ENCODE data around the gene ACTRT2.
A peak's percentile ranks its signal among the peaks of the same experiment; 100 is the strongest.

ACTRT2 gene

DNA sequence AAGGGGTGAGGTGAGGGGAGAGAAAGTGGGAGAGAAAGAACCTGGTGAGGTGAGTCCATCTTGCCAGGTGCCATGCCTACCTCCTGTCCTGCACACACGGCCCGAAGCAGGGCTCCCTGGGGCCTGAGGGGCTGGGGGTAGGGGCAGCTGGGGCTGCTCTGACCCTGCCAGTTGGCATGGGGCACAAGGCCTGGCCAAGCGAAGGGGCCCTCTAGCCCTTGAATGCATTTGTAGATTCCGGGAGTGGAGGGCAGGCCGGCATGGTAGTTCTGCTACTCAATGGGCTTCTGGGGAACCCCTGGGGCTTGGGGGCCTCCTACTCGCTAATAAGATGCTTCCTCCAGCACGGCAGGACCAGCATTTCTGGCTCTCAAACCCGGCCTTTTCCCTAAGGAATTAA, 44.1 kb downstream of the ACTRT2 start:
- TF ChIP-seq ISL1 (CRISPR knock-in tag; IDR thresholded peaks at IDR 0.05) (no peak), GLIS3 (CRISPR knock-in tag; IDR thresholded peaks at IDR 0.05) (no peak), ARNTL (CRISPR knock-in tag; IDR thresholded peaks at IDR 0.05; ENCODE audit: borderline replicate concordance, low read depth) (no peak), PPARA (CRISPR knock-in tag; IDR thresholded peaks at IDR 0.05; ENCODE audit: borderline replicate concordance) (no peak), TOX (CRISPR knock-in tag; IDR thresholded peaks at IDR 0.05; ENCODE audit: borderline replicate concordance) (no peak), TCF4 (CRISPR knock-in tag; IDR thresholded peaks at IDR 0.05; ENCODE audit: borderline replicate concordance) (no peak), ZNF8 (CRISPR knock-in tag; IDR thresholded peaks at IDR 0.05) (no peak), ZFP30 (CRISPR knock-in tag; IDR thresholded peaks at IDR 0.05) (no peak), RARB (CRISPR knock-in tag; IDR thresholded peaks at IDR 0.05) (no peak), ZNF565 (CRISPR knock-in tag; conservative IDR thresholded peaks at IDR 0.05; ENCODE audit: low read depth) (no peak)
- TF ChIP-seq, protein P1, sequence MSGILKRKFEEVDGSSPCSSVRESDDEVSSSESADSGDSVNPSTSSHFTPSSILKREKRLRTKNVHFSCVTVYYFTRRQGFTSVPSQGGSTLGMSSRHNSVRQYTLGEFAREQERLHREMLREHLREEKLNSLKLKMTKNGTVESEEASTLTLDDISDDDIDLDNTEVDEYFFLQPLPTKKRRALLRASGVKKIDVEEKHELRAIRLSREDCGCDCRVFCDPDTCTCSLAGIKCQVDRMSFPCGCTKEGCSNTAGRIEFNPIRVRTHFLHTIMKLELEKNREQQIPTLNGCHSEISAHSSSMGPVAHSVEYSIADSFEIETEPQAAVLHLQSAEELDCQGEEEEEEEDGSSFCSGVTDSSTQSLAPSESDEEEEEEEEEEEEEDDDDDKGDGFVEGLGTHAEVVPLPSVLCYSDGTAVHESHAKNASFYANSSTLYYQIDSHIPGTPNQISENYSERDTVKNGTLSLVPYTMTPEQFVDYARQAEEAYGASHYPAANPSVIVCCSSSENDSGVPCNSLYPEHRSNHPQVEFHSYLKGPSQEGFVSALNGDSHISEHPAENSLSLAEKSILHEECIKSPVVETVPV (CRISPR knock-in tag; IDR thresholded peaks at IDR 0.05) = no peak
- TF ChIP-seq, protein P2, sequence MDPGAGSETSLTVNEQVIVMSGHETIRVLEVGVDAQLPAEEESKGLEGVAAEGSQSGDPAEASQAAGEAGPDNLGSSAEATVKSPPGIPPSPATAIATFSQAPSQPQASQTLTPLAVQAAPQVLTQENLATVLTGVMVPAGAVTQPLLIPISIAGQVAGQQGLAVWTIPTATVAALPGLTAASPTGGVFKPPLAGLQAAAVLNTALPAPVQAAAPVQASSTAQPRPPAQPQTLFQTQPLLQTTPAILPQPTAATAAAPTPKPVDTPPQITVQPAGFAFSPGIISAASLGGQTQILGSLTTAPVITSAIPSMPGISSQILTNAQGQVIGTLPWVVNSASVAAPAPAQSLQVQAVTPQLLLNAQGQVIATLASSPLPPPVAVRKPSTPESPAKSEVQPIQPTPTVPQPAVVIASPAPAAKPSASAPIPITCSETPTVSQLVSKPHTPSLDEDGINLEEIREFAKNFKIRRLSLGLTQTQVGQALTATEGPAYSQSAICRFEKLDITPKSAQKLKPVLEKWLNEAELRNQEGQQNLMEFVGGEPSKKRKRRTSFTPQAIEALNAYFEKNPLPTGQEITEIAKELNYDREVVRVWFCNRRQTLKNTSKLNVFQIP (CRISPR knock-in tag; IDR thresholded peaks at IDR 0.05; ENCODE audit: borderline replicate concordance, low read depth) = no peak
- TF ChIP-seq, protein P3, sequence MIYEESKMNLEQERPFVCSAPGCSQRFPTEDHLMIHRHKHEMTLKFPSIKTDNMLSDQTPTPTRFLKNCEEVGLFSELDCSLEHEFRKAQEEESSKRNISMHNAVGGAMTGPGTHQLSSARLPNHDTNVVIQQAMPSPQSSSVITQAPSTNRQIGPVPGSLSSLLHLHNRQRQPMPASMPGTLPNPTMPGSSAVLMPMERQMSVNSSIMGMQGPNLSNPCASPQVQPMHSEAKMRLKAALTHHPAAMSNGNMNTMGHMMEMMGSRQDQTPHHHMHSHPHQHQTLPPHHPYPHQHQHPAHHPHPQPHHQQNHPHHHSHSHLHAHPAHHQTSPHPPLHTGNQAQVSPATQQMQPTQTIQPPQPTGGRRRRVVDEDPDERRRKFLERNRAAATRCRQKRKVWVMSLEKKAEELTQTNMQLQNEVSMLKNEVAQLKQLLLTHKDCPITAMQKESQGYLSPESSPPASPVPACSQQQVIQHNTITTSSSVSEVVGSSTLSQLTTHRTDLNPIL (CRISPR knock-in tag; IDR thresholded peaks at IDR 0.05; ENCODE audit: low read depth) = no peak
- ATAC-seq = no peak

DNA sequence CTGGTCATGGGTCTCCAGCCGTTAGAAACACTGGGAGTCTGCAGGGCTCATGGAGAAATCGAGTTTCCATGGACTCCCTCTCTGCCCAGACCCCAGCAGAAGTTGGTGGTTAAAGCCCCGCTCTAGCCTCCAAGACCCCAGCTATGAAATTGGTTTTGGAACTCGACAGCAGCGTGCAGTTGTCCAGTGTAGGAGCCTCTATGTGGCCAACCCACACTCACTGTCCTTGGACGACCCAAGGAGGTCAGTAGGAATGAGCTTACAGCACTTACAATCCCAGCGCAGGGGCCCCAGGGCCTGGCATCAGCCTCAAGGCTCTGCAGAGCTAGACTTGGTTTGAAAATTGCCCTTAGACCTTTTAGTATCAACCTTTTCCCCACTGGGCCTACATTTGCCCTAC, 44.5 kb downstream of the ACTRT2 start:
- no peak for TF ChIP-seq ZNF565 (CRISPR knock-in tag; conservative IDR thresholded peaks at IDR 0.05; ENCODE audit: low read depth)
- no peak for TF ChIP-seq CSDC2 (CRISPR knock-in tag; IDR thresholded peaks at IDR 0.05)
- no peak for TF ChIP-seq TOX (CRISPR knock-in tag; IDR thresholded peaks at IDR 0.05; ENCODE audit: borderline replicate concordance)
- TF ChIP-seq ZNF70 (CRISPR knock-in tag; IDR thresholded peaks at IDR 0.05) = no peak
- TF ChIP-seq ISL1 (CRISPR knock-in tag; IDR thresholded peaks at IDR 0.05) = no peak
- no peak for TF ChIP-seq ARNTL (CRISPR knock-in tag; IDR thresholded peaks at IDR 0.05; ENCODE audit: borderline replicate concordance, low read depth)
- no peak for TF ChIP-seq ESRRG (CRISPR knock-in tag; IDR thresholded peaks at IDR 0.05)
- TF ChIP-seq OSR1 (CRISPR knock-in tag; IDR thresholded peaks at IDR 0.05) = no peak
- no peak for TF ChIP-seq ZNF8 (CRISPR knock-in tag; IDR thresholded peaks at IDR 0.05)
- no peak for TF ChIP-seq RARB (CRISPR knock-in tag; IDR thresholded peaks at IDR 0.05)
- TF ChIP-seq, protein P4, sequence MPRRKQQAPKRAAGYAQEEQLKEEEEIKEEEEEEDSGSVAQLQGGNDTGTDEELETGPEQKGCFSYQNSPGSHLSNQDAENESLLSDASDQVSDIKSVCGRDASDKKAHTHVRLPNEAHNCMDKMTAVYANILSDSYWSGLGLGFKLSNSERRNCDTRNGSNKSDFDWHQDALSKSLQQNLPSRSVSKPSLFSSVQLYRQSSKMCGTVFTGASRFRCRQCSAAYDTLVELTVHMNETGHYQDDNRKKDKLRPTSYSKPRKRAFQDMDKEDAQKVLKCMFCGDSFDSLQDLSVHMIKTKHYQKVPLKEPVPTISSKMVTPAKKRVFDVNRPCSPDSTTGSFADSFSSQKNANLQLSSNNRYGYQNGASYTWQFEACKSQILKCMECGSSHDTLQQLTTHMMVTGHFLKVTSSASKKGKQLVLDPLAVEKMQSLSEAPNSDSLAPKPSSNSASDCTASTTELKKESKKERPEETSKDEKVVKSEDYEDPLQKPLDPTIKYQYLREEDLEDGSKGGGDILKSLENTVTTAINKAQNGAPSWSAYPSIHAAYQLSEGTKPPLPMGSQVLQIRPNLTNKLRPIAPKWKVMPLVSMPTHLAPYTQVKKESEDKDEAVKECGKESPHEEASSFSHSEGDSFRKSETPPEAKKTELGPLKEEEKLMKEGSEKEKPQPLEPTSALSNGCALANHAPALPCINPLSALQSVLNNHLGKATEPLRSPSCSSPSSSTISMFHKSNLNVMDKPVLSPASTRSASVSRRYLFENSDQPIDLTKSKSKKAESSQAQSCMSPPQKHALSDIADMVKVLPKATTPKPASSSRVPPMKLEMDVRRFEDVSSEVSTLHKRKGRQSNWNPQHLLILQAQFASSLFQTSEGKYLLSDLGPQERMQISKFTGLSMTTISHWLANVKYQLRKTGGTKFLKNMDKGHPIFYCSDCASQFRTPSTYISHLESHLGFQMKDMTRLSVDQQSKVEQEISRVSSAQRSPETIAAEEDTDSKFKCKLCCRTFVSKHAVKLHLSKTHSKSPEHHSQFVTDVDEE (CRISPR knock-in tag; IDR thresholded peaks at IDR 0.05) = no peak
- no peak for TF ChIP-seq PPARA (CRISPR knock-in tag; IDR thresholded peaks at IDR 0.05; ENCODE audit: borderline replicate concordance)
- no peak for TF ChIP-seq SNAI2 (CRISPR knock-in tag; IDR thresholded peaks at IDR 0.05)
- no peak for ATAC-seq

DNA sequence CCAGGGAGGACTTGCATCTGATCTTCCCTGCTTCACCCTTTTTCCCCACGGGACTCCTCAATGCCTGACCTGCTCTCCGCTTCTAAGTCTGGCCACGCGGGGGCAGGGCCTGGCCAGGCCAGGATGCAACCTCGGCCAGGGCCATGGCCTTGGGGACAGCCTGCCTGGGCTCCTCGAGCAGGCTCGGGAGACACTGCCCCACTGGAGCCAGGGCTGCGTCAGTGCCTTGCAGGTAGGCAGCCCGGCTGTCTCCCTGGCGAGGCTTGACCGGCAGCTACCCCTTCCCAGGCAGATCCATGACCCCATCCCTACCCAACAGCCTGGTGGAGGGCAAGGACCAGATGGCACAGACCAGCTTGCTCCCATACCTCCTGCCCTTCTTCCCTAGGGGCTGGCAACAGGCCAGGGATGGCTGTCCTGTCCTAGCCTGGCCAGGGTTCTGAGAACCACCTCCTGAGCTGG, 45.0 kb downstream of the ACTRT2 start:
- ATAC-seq = peak; percentile 82
- TF ChIP-seq ZFP3 (CRISPR knock-in tag; IDR thresholded peaks at IDR 0.05) (no peak), OSR1 (CRISPR knock-in tag; IDR thresholded peaks at IDR 0.05) (no peak), ZFP30 (CRISPR knock-in tag; IDR thresholded peaks at IDR 0.05) (no peak), ARNTL (CRISPR knock-in tag; IDR thresholded peaks at IDR 0.05; ENCODE audit: borderline replicate concordance, low read depth) (no peak), ZNF70 (CRISPR knock-in tag; IDR thresholded peaks at IDR 0.05) (no peak), ESRRG (CRISPR knock-in tag; IDR thresholded peaks at IDR 0.05) (no peak), ZNF8 (CRISPR knock-in tag; IDR thresholded peaks at IDR 0.05) (no peak), ZC3H10 (CRISPR knock-in tag; IDR thresholded peaks at IDR 0.05) (no peak), BACH2 (CRISPR knock-in tag; IDR thresholded peaks at IDR 0.05; ENCODE audit: borderline replicate concordance) (no peak), CSDC2 (CRISPR knock-in tag; IDR thresholded peaks at IDR 0.05) (no peak), TOX (CRISPR knock-in tag; IDR thresholded peaks at IDR 0.05; ENCODE audit: borderline replicate concordance) (no peak), PPARA (CRISPR knock-in tag; IDR thresholded peaks at IDR 0.05; ENCODE audit: borderline replicate concordance) (no peak), GLIS3 (CRISPR knock-in tag; IDR thresholded peaks at IDR 0.05) (no peak)
- TF ChIP-seq, protein P1 (CRISPR knock-in tag; IDR thresholded peaks at IDR 0.05) = no peak
- TF ChIP-seq, protein P5, sequence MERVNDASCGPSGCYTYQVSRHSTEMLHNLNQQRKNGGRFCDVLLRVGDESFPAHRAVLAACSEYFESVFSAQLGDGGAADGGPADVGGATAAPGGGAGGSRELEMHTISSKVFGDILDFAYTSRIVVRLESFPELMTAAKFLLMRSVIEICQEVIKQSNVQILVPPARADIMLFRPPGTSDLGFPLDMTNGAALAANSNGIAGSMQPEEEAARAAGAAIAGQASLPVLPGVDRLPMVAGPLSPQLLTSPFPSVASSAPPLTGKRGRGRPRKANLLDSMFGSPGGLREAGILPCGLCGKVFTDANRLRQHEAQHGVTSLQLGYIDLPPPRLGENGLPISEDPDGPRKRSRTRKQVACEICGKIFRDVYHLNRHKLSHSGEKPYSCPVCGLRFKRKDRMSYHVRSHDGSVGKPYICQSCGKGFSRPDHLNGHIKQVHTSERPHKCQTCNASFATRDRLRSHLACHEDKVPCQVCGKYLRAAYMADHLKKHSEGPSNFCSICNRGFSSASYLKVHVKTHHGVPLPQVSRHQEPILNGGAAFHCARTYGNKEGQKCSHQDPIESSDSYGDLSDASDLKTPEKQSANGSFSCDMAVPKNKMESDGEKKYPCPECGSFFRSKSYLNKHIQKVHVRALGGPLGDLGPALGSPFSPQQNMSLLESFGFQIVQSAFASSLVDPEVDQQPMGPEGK (CRISPR knock-in tag; IDR thresholded peaks at IDR 0.05; ENCODE audit: borderline replicate concordance) = no peak
- TF ChIP-seq, protein P4 (CRISPR knock-in tag; IDR thresholded peaks at IDR 0.05) = no peak

Measured in SK-N-SH treated with all-trans-retinoic acid at 6 μM for 48 hours (cell line).